Measurements from ENCODE around the gene HIGD2A.
A peak's percentile ranks its signal among the peaks of the same experiment; 100 is the strongest.

The HIGD2A gene

GRCh38 chr5:176388444-176389134 is at the start of gene HIGD2A, which contains the start of gene NOP16:
HIGD2A (plus strand) TSS chr5:176388751; CDS start chr5:176388820, 69 bp downstream.
NOP16 (minus strand) TSS chr5:176388598; CDS start chr5:176388539, 59 bp downstream.
- Histone ChIP-seq H3K27ac (peak within 1 kb of the TSS; percentile 93), H3K36me3 (replicated peaks) (peaks cover 31% of the 10 kb centered on the region), H3K27me3 (replicated peaks) (no peaks in the 10 kb centered on the region), H3K4me3 (ENCODE audit: low read depth, low read length) (peak within 1 kb of the TSS; percentile 96)
- peak; percentile 99 for DNase-seq
- TF ChIP-seq CTCF (IDR thresholded peaks at IDR 0.05; ENCODE audit: low read depth, low read length, missing control alignments) = no peak
- in situ Hi-C loops (cut with HindIII; ENCODE audit: low pct_ligation_motif_present, low sequenced_read_pairs) = no loop called here

GRCh38 chr5:176339304-176339703 is 49.2 kb upstream of the HIGD2A start:
- no peak overlapping the region for H3K4me3 ChIP-seq (ENCODE audit: low read depth, low read length)
- in situ Hi-C loops (cut with HindIII; ENCODE audit: low pct_ligation_motif_present, low sequenced_read_pairs) = no loop called here
- H3K27me3 ChIP-seq (replicated peaks) = no peaks in the 10 kb centered on the region
- no peak for DNase-seq
- no peak for TF ChIP-seq CTCF (IDR thresholded peaks at IDR 0.05; ENCODE audit: low read depth, low read length, missing control alignments)
- H3K27ac ChIP-seq = no peak overlapping the region
- no peaks in the 10 kb centered on the region for H3K36me3 ChIP-seq (replicated peaks)

- H3K36me3 ChIP-seq (replicated peaks) = peaks cover 18% of the 10 kb centered on the region
- H3K27ac ChIP-seq = no peak overlapping the region
- H3K27me3 ChIP-seq (replicated peaks) = no peaks in the 10 kb centered on the region
- DNase-seq = no peak
- H3K4me3 ChIP-seq (ENCODE audit: low read depth, low read length) = no peak overlapping the region
- no peak for TF ChIP-seq CTCF (IDR thresholded peaks at IDR 0.05; ENCODE audit: low read depth, low read length, missing control alignments)
- in situ Hi-C loops (cut with HindIII; ENCODE audit: low pct_ligation_motif_present, low sequenced_read_pairs) = no loop called here
Measured at GRCh38 chr5:176341325-176342157, 47.0 kb upstream of the HIGD2A start.

GRCh38 chr5:176342158-176342483 is 46.4 kb upstream of the HIGD2A start:
- Histone ChIP-seq H3K27ac (no peak overlapping the region), H3K27me3 (replicated peaks) (no peaks in the 10 kb centered on the region), H3K4me3 (ENCODE audit: low read depth, low read length) (no peak overlapping the region), H3K36me3 (replicated peaks) (peaks cover 24% of the 10 kb centered on the region)
- in situ Hi-C loops (cut with HindIII; ENCODE audit: low pct_ligation_motif_present, low sequenced_read_pairs) = no loop called here
- DNase-seq = no peak
- no peak for TF ChIP-seq CTCF (IDR thresholded peaks at IDR 0.05; ENCODE audit: low read depth, low read length, missing control alignments)

GRCh38 chr5:176342766-176343458 is 45.6 kb upstream of the HIGD2A start:
- DNase-seq = no peak
- no peak overlapping the region for H3K4me3 ChIP-seq (ENCODE audit: low read depth, low read length)
- no peak overlapping the region for H3K27ac ChIP-seq
- peaks cover 32% of the 10 kb centered on the region for H3K36me3 ChIP-seq (replicated peaks)
- in situ Hi-C loops (cut with HindIII; ENCODE audit: low pct_ligation_motif_present, low sequenced_read_pairs) = no loop called here
- H3K27me3 ChIP-seq (replicated peaks) = no peaks in the 10 kb centered on the region
- TF ChIP-seq CTCF (IDR thresholded peaks at IDR 0.05; ENCODE audit: low read depth, low read length, missing control alignments) = no peak

Data from brain microvascular endothelial cell (primary cell).